Mesenchymal stem cell (in vitro differentiated cells and primary cell): Measurements from ENCODE around the gene ISG20L2.

Experiments
- DNase-seq: peaks from one replicate; pipeline ENCODE4 v3.0.0-alpha.2; 2013
- H2AFZ ChIP-seq: one replicate; pipeline ENCODE4 v1.6.1; 2013; ENCODE audit warnings: low read depth, mild to moderate bottlenecking, control low read depth, inconsistent platforms, low read length, moderate library complexity
- H2AK5ac ChIP-seq: 2 replicates; pipeline ENCODE4 v1.6.1; 2013; ENCODE audit warnings: low read length, moderate library complexity, mild to moderate bottlenecking, inconsistent platforms; ENCODE audit not compliant: severe bottlenecking
- H2BK120ac ChIP-seq: one replicate; pipeline ENCODE4 v1.6.1; 2013; ENCODE audit warnings: low read depth, mild to moderate bottlenecking, inconsistent platforms, low read length, moderate library complexity
- H2BK12ac ChIP-seq, 2 experiments: one replicate each; pipeline ENCODE4 v1.6.1; 2013; ENCODE audit warnings: inconsistent platforms in 2 of 2, low read length in 2 of 2, mild to moderate bottlenecking in 2 of 2, moderate library complexity in 2 of 2, control low read depth in 1 of 2
- H2BK15ac ChIP-seq: one replicate; pipeline ENCODE4 v1.6.1; 2013; ENCODE audit warnings: mild to moderate bottlenecking, low read depth, inconsistent platforms; ENCODE audit not compliant: poor library complexity, severe bottlenecking
- H2BK5ac ChIP-seq: 2 replicates; pipeline ENCODE4 v1.6.1; 2013; ENCODE audit warnings: low read depth, mild to moderate bottlenecking, low read length, control low read depth, inconsistent platforms; ENCODE audit not compliant: poor library complexity, severe bottlenecking
- H3K14ac ChIP-seq, 2 experiments: one replicate each; pipeline ENCODE4 v1.6.1; 2013; ENCODE audit warnings: inconsistent platforms in 2 of 2, low read length in 2 of 2, control low read depth in 1 of 2, mild to moderate bottlenecking in 1 of 2, moderate library complexity in 1 of 2
- H3K18ac ChIP-seq, 2 experiments: one replicate each; pipeline ENCODE4 v1.6.1; 2013; ENCODE audit warnings: inconsistent platforms in 2 of 2, low read length in 2 of 2, control low read depth in 1 of 2, low read depth in 1 of 2, mild to moderate bottlenecking in 1 of 2
- H3K23ac ChIP-seq, 2 experiments: one replicate each; pipeline ENCODE4 v1.6.1; 2013; ENCODE audit warnings: inconsistent platforms in 2 of 2, low read length in 2 of 2, mild to moderate bottlenecking in 2 of 2, moderate library complexity in 2 of 2, control low read depth in 1 of 2
- H3K27ac ChIP-seq: 2 replicates; pipeline ENCODE4 v1.5.1; 2013; ENCODE audit warnings: mild to moderate bottlenecking, moderate library complexity, low read length, control low read depth, inconsistent platforms; ENCODE audit not compliant: poor library complexity, severe bottlenecking
- H3K27me3 ChIP-seq, 2 experiments: 2 replicates each; pipeline versions ENCODE4 v1.6.1 to v1.7.0; 2013; ENCODE audit warnings: low read length in 2 of 2, mild to moderate bottlenecking in 2 of 2, moderate library complexity in 2 of 2, control low read depth in 1 of 2, inconsistent platforms in 1 of 2; ENCODE audit not compliant: control insufficient read depth in 1 of 2, insufficient read depth in 1 of 2
- H3K36me3 ChIP-seq, 2 experiments: 2 replicates each; pipeline versions ENCODE4 v1.6.1 to v1.7.0; 2013; ENCODE audit warnings: low read length in 2 of 2, control low read depth in 1 of 2, inconsistent platforms in 1 of 2, low read depth in 1 of 2, mild to moderate bottlenecking in 1 of 2; ENCODE audit not compliant: insufficient read depth in 2 of 2, control insufficient read depth in 1 of 2
- H3K4ac ChIP-seq, 2 experiments: one replicate each; pipeline ENCODE4 v1.6.1; 2013; ENCODE audit warnings: inconsistent platforms in 2 of 2, low read length in 2 of 2, mild to moderate bottlenecking in 2 of 2, moderate library complexity in 2 of 2, control low read depth in 1 of 2, low read depth in 1 of 2
- H3K4me1 ChIP-seq: 2 replicates; pipeline ENCODE4 v1.6.1; 2013; ENCODE audit warnings: low read depth, low read length, control low read depth; ENCODE audit not compliant: control insufficient read depth, insufficient read depth
- H3K4me2 ChIP-seq: 2 replicates; pipeline ENCODE4 v1.6.1; 2013; ENCODE audit warnings: low read length, mild to moderate bottlenecking, inconsistent platforms; ENCODE audit not compliant: poor library complexity, severe bottlenecking
- H3K4me3 ChIP-seq, 2 experiments: 2 replicates each; pipeline versions ENCODE4 v1.5.1 to v1.7.0; 2013; ENCODE audit warnings: low read length in 2 of 2, mild to moderate bottlenecking in 2 of 2, control low read depth in 1 of 2, low read depth in 1 of 2; ENCODE audit not compliant: insufficient read depth in 1 of 2
- H3K79me1 ChIP-seq: replicated peaks from 2 replicates; pipeline ENCODE4 v1.6.1; 2013; ENCODE audit warnings: mild to moderate bottlenecking, control low read depth, low read length, inconsistent platforms; ENCODE audit not compliant: poor library complexity, severe bottlenecking
- H3K9ac ChIP-seq: 2 replicates; pipeline ENCODE4 v1.7.0; 2013; ENCODE audit warnings: mild to moderate bottlenecking, low read length, moderate library complexity
- H3K9me3 ChIP-seq: 2 replicates; pipeline ENCODE4 v1.7.0; 2013; ENCODE audit warnings: mild to moderate bottlenecking, low read length; ENCODE audit not compliant: control insufficient read depth
- H4K8ac ChIP-seq: one replicate; pipeline ENCODE4 v1.6.1; 2013; ENCODE audit warnings: inconsistent platforms, mild to moderate bottlenecking, low read length, moderate library complexity
- H4K91ac ChIP-seq: one replicate; pipeline ENCODE4 v1.6.1; 2013; ENCODE audit warnings: mild to moderate bottlenecking, low read length, inconsistent platforms
- WGBS: methylation state at CpG from one replicate; pipeline ENCODE4 v1.1.7; 2013; ENCODE audit warnings: mixed read lengths; 5-methylcytosine and 5-hydroxymethylcytosine counted together

ISG20L2 gene

DNA sequence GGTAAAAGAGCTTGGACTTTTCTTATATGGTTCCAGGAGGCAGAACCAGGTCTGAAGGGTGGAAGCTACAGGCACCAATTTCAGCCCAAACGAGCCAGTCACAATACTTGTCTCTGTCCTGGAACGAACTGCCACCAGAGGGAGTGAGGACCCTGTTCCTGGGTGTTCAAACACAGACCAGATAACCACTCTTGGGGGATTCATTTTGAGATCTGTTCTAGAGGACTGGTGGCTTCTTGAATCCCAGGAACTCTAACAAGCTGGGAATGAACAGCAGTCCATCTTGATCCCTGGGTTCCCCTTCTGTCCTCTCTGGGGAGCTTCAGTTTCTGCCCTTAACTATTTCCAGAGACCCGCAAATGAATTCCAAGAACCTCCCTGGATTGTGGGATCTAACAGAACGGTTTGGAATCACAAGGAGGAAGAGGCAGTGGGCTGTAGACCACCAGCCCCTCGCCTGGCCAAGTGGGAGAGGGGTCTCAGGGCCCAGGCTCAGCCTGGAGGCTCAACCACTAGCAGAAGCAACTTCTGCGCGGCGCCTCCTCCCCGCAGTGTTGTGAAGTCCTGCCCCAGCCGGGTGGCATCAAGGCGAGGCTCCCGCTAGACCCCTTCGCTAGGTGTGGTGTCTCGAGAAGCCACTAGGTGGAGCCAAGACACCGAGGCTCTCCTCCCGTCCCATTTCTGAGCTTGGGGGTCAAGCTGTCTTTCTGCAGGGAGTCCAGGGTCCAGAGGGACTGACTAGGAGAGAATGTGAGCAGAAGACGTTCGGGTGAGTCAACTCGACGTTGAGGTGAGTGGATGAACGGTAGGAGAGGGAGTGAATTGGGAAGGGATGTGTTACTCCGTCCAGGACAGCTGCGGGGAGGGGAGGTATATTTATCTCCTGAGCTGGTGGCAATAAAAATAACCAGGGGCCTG, 39.3 kb downstream of the ISG20L2 start:
- no peak overlapping the region for H3K27ac ChIP-seq
- H4K8ac ChIP-seq = peak overlapping the region; percentile 65
- H3K18ac ChIP-seq = peak overlapping the region in 1 of 2 experiments; percentile 44
- H3K36me3 ChIP-seq = no peaks in the 10 kb centered on the region
- no peak overlapping the region for H3K14ac ChIP-seq
- DNase-seq = peak; percentile 87
- no peak overlapping the region for H2BK5ac ChIP-seq
- H2BK120ac ChIP-seq = no peak overlapping the region
- H3K79me1 ChIP-seq = no peaks in the 10 kb centered on the region
- no peak overlapping the region for H2AK5ac ChIP-seq
- H2BK15ac ChIP-seq = no peak overlapping the region
- peak overlapping the region; percentile 84 for H2AFZ ChIP-seq
- 1% methylated on average over 23 of the region's 23 CpGs for WGBS
- peaks cover 0 to 42% of the 10 kb centered on the region in 2 experiments for H3K27me3 ChIP-seq
- peak overlapping the region; percentile 85 for H3K4me2 ChIP-seq
- H3K9ac ChIP-seq = peak overlapping the region; percentile 72
- H3K23ac ChIP-seq = no peak overlapping the region
- peak overlapping the region in 1 of 2 experiments; percentile 94 for H2BK12ac ChIP-seq
- no peak overlapping the region for H3K4ac ChIP-seq
- peak overlapping the region in 1 of 2 experiments; percentile 70 for H3K4me3 ChIP-seq
- H3K9me3 ChIP-seq = no peaks in the 10 kb centered on the region
- H3K4me1 ChIP-seq = peaks cover 42% of the 10 kb centered on the region
- H4K91ac ChIP-seq = no peak overlapping the region

DNA sequence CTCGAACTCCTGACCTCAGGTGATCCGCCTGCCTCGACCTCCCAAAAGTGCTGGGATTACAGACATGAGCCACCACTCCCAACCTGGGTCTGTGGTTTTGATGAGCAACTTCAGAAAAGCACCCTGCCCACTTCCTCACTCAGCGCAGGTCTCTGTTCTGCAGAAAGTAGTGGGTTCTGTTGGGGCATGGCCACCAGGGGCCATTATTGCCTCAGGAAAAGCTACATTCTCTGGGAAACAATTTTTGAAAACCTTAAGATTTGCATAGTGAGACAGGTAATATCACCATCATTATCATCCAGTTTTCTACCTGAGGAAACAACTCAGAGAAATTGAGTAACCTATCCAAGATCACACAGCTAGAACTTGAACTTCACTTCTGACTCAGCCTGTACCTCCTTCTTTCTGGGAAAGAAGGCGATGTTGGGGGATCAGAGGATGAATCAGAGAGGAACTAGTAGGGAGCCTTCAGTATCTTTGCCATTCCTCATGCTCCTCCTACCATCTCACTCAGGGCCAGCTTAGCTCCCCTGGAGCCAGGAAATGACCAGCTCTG, 44.3 kb downstream of the ISG20L2 start:
- Histone ChIP-seq H2BK120ac (no peak overlapping the region), H4K91ac (no peak overlapping the region), H3K27ac (no peak overlapping the region), H3K4ac (no peak overlapping the region), H2BK12ac (no peak overlapping the region), H3K23ac (no peak overlapping the region), H2BK15ac (no peak overlapping the region), H3K9ac (peak overlapping the region; percentile 54), H3K14ac (no peak overlapping the region), H3K9me3 (no peaks in the 10 kb centered on the region), H4K8ac (no peak overlapping the region), H3K4me2 (no peak overlapping the region), H3K27me3 (peaks cover 0 to 21% of the 10 kb centered on the region in 2 experiments), H3K4me3 (peak overlapping the region in 1 of 2 experiments; percentile 9), H3K79me1 (no peaks in the 10 kb centered on the region), H3K18ac (no peak overlapping the region), H2BK5ac (no peak overlapping the region), H3K36me3 (no peaks in the 10 kb centered on the region), H2AFZ (no peak overlapping the region), H3K4me1 (peaks cover under 1% of the 10 kb centered on the region), H2AK5ac (no peak overlapping the region)
- no peak for DNase-seq
- WGBS = 83% methylated on average over 4 of the region's 5 CpGs

DNA sequence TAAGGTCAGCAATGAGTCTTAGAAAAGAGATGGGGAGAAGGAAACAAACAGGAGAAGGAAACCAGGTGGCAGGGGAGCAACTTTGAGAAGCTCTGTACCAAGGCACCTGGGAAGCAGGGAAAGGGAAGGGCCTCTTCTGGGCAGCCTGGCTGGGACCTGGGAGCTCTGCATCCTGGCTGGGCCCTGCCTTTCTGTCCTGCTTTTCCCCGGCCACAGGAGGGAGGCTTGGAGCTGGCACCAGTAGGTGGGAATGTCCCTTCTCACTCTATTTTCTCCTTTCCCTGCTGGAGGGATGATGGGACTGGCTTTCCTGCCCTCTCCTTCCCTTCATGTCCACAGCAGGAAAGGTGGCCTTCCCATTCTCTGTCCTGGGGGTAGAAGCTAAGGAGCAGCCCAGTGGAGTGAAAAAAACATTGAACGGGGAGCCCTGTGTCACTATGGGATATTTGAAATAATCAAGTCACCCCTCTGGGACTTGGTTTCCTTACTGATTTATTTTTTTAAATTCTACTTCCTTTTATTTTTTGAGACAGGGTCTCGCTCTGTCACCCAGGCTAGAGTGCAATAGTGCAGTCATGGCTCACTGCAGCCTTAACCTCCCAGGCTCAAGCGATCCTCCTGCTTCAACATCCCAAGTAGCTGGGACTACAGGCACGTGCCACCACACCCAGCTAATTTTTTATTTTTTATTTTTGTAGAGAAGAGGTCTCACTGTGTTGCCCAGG, 46.2 kb downstream of the ISG20L2 start:
- no peak overlapping the region for H3K18ac ChIP-seq
- H2BK12ac ChIP-seq = no peak overlapping the region
- H3K4me1 ChIP-seq = peaks cover 4% of the 10 kb centered on the region
- H3K9ac ChIP-seq = no peak overlapping the region
- no peak overlapping the region for H2AFZ ChIP-seq
- H3K36me3 ChIP-seq = no peaks in the 10 kb centered on the region
- H2BK5ac ChIP-seq = no peak overlapping the region
- H3K79me1 ChIP-seq = no peaks in the 10 kb centered on the region
- H3K27ac ChIP-seq = no peak overlapping the region
- H3K4me2 ChIP-seq = no peak overlapping the region
- peaks cover 0 to 27% of the 10 kb centered on the region in 2 experiments for H3K27me3 ChIP-seq
- H2BK15ac ChIP-seq = no peak overlapping the region
- no peak overlapping the region for H3K4me3 ChIP-seq
- H4K91ac ChIP-seq = no peak overlapping the region
- no peak for DNase-seq
- no peak overlapping the region for H3K14ac ChIP-seq
- H4K8ac ChIP-seq = no peak overlapping the region
- H2AK5ac ChIP-seq = no peak overlapping the region
- no peaks in the 10 kb centered on the region for H3K9me3 ChIP-seq
- no peak overlapping the region for H3K23ac ChIP-seq
- H2BK120ac ChIP-seq = no peak overlapping the region
- WGBS = 94% methylated on average over 1 of the region's 5 CpGs
- no peak overlapping the region for H3K4ac ChIP-seq
